Activated T-helper 1 cell treated with Interleukin-2 at 50 U/mL for 16 hours (primary cell): ENCODE data around the gene XCR1.
"Not testable (repeated sequence)": the region's sequence is repeated elsewhere in the genome, so short reads cannot be mapped to it uniquely, and the experiment has no call there.

Experiments used
- DNase-seq: peaks from one replicate; pipeline ENCODE4 v3.0.0-alpha.2; 2020; ENCODE audit warnings: low read depth

XCR1 gene

GRCh38 chr3:46038916-46039315 lies 11.6 kb upstream of the XCR1 start:
- DNase-seq: no peak

DNA sequence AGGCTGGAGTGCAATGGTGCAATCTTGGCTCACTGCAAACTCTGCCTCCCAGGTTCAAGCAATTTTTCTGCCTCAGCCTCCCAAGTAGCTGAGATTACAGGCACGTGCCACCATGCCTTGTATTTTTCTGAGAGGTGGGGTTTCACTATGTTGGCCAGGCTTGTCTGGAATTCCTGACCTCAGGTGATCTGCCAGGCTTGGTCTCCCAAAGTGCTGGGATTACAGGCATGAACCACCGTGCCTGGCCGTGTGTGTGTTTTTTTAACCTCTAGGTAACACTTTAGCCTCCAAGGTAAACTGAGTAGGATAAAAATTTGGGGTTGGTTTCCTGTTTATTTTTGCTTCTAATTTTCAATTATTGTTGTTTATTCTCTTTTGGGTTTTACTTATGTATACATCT lies 10.8 kb upstream of the XCR1 start:
- DNase-seq: not testable (repeated sequence)

DNA sequence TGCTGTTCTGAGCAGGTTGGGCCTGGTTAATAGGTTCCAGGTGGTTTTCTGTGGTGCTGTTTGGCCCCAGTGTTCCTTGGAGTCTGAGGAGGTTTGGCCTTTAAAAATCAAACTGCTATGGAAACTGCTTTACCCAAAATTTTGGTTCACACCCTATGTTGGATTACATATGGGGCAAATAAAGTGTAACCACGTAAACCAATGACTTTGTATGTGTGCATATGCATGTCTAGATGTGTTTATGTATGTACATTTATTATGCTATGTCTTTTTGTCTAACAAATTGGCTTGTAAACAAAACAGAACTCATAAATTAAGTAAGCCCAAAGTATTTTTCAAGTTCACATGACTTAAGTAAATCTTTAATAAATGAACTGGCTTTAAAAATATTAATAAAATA lies 8.9 kb upstream of the XCR1 start:
- no peak for DNase-seq

DNA sequence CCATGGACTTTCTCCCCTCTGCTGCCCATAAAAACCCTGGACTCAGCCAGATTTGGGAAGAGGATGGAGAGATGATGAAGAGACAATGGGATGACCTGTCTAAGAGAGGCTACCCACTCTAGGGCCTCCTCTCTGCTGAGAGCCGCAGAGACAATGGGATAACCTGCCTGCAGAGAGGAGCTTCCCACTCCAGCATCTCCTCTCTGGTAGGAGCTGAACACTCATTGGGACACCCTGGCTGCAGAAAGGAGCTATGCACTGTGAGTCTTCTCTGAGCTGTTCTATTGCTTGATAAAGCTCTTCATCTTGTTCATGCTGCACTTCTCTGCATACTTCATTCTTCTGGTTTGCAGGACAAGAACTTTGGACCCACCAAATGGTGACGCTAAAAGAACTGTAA lies 4.5 kb upstream of the XCR1 start:
- no peak for DNase-seq

DNA sequence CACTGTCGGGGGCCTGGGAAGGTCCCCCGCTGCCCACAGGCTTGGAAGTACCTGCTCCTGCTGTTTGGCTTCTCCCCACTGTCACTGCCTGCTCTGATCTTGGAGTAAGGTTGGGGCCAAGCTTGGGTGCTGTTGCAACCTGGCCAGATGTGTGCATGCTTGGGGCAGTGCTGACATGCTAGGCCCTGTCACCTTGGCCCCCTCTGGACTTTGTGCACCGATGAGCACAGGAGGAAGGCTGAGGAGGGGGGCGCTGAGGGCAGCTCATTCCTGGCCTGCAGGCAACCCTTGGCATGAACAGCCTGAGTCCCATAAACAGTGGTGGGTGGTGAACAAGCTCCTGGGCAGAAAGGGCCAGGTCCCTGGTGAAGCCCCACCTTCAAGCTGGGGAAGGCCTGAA lies 4.0 kb upstream of the XCR1 start:
- DNase-seq: no peak

- no peak for DNase-seq
These were observed 3.3 kb upstream of the XCR1 start for GRCh38 chr3:46030626-46031025.

GRCh38 chr3:46029953-46030543 lies 2.8 kb upstream of the XCR1 start:
- no peak for DNase-seq

GRCh38 chr3:46027736-46028397 lies 584 bp upstream of the XCR1 start:
- no peak for DNase-seq

DNA sequence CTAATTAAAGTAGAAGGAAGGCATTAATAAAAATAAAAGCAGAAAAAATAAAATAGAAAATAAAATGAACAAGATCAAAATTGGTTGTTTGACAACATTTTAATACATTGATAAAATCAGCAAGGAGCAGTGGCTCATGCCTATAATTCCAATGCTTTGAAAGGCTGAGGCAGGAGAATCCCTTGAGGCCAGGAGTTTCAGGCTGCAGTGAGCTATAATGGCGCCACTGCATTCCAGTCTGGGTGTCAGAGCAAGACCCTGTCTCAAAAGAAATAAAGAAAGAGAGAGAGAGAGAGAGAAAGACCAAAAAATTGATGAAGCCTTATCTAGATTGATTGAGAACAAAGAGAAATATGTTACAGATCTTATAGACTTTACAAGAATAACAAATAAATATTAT lies 2.1 kb downstream of the XCR1 start:
- no peak for DNase-seq

DNA sequence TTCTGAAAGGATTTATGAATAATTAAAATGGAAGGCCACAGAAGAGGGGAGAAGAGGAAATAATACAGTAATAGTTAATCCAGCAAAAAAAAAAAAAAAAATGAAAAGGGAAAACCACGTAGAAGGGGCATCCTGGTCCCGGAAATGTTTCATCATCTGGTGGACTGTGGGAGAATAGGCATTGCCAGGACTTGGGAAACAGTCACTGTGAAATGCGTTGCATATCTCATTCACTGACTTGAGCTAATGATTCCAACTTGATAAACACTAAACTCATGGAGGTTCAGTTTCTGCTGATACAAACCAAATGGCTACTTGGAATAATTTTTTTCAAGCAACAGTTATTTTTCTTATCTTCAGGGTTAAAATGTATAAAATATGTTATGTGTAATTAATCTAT lies 3.2 kb downstream of the XCR1 start:
- no peak for DNase-seq

- DNase-seq: no peak
These were observed 4.1 kb downstream of the XCR1 start for GRCh38 chr3:46022909-46023785.

DNA sequence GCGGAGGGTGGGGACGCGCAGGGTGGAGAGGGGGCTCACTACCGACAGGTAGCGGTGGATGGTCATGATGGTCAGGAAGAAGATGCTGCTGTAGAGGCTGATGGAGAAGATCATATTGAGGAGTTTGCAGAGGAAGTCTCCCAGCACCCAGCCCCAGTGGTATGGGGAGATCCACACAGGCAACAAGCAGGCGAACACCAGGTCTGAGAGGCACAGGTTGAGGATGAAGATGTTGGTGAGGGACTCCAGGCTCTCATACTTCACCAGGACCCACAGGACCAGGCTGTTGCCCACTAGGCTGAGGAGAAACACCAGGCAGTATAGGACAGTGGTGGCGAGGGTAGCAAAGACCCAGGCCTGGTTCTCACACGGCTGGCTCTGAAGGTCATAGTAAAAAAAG lies 5.8 kb downstream of the XCR1 start:
- DNase-seq: no peak

- no peak for DNase-seq
These were observed 6.3 kb downstream of the XCR1 start for GRCh38 chr3:46020766-46021510.

GRCh38 chr3:46019707-46020106 lies 7.6 kb downstream of the XCR1 start:
- DNase-seq: no peak

- DNase-seq: no peak
These were observed 9.6 kb downstream of the XCR1 start for GRCh38 chr3:46017720-46018119.

DNA sequence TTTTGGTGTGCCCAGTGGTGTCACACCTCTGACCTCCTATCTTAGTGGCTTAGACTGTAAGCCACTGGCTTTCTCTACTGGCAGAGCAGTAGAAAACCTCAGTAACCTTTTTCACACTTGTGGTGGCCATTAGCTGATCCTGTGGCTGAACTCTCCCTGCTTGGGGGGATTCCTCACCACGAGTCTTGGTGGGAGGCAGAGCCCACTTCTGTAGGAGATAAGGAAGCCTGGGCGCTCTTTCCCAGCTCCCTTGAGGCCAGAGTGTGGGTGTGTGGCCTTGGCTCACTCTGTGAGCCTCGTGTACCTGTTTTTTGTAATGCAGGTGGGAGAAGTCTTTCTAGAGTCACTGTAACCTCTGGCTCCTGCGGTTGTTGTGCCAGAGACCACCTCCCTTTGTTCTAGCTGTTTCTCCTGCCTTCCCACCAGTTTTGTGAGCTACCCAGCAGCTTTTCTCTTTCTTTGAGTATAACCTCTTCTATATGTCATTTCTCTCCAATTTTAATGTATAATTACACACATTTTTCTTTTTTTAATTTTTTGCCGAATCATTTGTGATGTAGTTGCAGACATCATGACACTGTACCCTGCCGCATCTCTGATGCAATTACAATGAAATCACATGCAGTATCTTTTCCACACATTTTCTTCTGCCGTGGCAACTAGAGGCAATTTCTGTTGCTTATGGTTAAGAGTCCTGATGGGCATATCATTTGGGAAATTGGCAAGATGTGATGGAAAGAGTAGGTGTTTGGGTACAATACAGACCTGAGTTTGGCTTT lies 13.8 kb downstream of the XCR1 start:
- DNase-seq: no peak

DNA sequence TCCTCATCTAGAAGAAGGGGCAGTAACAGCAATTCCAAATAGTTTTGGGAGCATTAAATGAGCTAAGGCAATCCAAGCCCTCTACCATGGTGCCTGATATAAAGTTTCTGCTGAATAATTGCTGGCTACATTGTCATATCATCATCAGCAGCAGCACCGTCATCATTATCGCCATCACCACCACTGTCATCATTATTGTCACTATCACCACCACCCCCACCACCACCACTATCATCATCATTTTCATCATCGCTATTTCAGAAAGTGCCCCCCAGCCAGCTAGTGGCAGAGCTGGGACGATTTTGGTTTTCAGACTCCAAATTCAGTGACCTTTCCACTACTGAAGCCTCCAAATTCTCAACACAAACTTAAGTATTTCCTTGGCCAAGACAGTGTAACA lies 15.0 kb downstream of the XCR1 start:
- no peak for DNase-seq

- DNase-seq: no peak
These were observed 16.7 kb downstream of the XCR1 start for GRCh38 chr3:46010519-46011113.

DNA sequence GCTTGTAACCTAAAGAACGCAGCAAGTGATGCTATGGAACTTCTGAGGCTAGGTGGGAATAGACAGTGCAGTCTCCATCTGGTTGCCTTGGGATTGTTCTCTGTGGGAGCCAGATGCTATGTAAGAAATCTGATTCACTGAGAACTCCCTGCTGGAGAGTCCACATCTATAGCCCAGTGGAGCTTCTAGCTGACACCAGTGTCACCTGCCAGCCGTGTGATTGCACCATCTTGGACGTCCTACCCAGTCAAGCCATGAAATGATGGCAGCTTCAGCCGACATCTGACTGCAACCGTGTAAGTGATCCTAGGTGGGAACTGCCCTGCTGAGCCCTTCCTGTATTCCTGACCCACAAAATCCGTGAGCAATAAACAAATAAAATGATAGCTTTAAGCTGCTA lies 19.2 kb downstream of the XCR1 start:
- no peak for DNase-seq

DNA sequence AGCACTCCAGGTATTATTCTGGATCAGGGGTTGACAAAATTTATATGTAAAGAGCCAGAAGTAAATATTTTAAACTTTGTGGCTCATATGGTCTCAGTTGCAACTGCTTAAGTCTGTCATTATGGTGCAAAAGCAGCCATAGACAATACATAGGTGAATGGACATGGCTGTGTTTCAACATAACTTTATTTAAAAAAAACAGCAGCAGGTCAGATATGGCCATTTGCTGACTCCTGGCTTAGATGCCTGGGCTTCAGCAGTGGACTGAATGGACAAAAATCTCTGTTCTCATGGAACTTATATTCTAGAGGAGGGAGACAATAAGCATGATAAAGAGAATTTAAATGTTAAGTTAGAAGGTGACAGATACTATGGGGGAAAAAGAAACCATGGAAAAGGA lies 20.0 kb downstream of the XCR1 start:
- no peak for DNase-seq

DNA sequence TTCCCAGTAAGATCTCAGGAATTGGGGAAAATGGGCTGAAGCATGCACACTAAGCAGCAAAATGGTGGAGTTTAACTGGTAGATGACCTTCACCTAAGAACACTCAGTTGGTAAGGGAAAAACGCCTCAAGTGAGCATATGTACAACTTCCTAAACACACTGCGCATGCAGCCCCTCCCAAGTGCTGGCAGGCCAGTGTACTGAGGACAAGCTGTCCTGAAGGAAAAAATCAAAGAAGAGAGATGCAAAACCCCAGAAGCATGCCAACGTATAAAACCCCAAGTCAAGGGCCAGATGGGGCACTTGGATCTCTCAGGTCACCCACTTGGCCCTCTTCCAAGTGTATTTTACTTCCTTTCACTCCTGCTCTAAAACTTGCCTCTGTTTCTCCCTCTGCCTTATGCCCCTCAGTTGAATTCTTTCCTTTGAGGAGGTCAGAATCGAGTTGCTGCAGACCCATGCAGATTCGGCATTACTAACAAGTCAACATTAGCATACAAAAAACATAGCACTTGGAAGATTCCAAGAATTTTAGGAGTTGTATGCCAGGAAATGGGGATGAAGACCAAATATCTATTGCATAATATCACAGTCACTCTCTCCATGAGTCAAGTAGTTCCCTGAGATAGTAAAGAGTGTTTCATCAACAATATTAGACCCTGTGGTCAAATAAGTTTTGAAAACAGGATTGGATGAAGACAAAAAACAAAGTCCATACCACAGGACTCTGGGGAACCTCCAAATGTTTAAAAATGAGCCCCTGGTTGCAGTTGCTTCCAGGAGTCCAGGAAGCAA lies 20.8 kb downstream of the XCR1 start:
- DNase-seq: no peak
